Retinal pigment epithelial cell (primary cell): ENCODE results near the gene RGS5.

Experiments
- DNase-seq: peaks from one replicate; pipeline ENCODE4 v3.0.0-alpha.2; 2010; ENCODE audit warnings: low read depth
- H3K4me3 ChIP-seq: 2 replicates; pipeline ENCODE4 v1.5.1; 2011; ENCODE audit warnings: mild to moderate bottlenecking, low read length, control low read depth, moderate library complexity
- TF ChIP-seq, protein P1 (sequence below): conservative IDR thresholded peaks from 2 replicates; pipeline ENCODE4 v1.5.1; 2011; ENCODE audit warnings: low read depth, low read length, control low read depth, inconsistent platforms

The RGS5 gene

DNA sequence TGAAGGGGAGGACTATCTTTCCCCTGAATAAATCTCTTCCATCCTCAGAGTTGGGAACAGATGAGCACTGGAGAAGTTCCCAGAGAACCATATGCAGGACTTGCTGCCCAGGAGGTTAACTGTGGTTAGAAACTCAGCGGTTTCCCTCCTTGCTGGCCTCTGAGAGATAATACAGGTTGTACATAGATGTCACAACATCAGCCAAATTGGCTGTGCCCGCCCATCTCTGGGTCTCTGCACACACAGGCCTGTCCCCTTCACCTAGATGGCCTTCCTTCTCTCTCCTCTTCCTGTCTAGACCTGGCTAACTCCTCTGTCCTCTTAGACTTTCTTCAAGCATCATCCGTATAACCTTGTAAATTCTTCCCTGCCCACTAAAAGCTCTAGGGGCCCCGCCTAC lies 5.7 kb downstream of the RGS5 start:
- H3K4me3 ChIP-seq, result no peak overlapping the region
- TF ChIP-seq, protein P1, sequence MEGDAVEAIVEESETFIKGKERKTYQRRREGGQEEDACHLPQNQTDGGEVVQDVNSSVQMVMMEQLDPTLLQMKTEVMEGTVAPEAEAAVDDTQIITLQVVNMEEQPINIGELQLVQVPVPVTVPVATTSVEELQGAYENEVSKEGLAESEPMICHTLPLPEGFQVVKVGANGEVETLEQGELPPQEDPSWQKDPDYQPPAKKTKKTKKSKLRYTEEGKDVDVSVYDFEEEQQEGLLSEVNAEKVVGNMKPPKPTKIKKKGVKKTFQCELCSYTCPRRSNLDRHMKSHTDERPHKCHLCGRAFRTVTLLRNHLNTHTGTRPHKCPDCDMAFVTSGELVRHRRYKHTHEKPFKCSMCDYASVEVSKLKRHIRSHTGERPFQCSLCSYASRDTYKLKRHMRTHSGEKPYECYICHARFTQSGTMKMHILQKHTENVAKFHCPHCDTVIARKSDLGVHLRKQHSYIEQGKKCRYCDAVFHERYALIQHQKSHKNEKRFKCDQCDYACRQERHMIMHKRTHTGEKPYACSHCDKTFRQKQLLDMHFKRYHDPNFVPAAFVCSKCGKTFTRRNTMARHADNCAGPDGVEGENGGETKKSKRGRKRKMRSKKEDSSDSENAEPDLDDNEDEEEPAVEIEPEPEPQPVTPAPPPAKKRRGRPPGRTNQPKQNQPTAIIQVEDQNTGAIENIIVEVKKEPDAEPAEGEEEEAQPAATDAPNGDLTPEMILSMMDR, result no peak
- no peak for DNase-seq

DNA sequence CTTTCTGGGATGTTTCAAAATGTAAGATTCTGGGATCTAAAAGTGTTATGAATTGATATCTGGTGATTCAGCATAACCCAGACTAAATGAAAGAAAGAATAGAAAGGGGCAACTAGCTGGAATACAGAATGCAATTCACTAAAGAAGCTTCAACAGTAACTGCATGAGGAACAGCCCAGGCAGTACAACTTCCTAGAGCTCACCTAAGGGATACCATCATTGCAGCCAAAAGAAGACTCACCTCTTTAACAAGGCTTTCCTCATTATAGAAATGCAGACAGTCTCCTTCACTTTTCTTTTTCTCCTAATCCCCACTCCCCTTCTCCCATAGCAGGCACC lies 6.3 kb downstream of the RGS5 start:
- no peak for DNase-seq
- no peak overlapping the region for H3K4me3 ChIP-seq
- TF ChIP-seq, protein P1, result no peak

DNA sequence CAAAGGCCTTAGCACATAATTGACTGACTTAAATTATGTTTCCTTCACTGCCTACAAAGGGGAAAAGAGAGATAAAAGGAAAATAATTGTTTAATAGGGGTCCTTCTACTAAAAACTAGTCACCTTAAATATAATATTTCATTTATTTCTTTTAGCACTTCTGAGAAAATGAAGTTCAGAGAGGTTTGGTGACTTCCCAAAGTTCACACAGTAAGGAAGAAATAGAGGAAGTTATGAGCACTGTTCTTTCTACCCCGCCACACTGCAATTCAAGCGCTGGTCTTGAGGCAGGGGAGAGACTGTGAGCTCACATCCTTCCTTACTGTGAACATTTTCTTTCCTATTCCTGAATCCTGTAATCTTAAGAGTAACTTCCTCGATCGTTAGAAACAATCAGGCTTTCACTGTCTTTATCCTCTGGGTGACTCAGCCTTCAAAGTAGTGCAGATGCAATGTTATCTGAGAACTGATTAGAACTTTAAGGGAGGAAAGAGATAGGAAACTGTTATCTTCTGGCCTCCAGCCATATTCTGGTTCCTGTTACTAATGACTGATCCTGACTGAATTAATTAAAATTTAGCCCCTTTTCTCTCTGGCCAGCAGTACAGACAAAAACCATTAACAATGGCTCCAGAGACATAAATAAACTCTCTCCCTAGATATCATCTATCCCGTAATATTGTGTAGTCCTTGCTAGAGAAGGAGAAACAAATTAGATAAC lies 6.8 kb downstream of the RGS5 start:
- TF ChIP-seq, protein P1, result no peak
- no peak for DNase-seq
- H3K4me3 ChIP-seq, result no peak overlapping the region

DNA sequence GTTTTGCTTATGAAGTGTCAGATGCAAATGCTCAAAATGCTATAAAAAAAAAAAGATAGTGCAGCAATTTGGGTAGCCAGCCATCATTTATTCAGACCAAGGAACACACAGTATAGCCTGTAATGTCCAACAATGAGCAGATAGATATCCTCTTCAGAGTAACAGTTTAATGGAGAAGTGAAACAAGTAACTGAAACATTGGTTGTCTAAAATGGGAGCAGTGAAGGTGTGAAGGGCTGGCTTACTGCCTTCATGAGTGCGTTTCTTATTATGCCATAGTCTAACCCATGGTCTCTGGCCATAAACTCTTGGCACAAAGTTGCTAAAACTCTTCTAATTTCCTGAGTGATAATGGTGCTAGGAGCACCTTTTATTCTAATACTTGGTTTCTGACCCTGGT lies 11.4 kb downstream of the RGS5 start:
- no peak overlapping the region for H3K4me3 ChIP-seq
- TF ChIP-seq, protein P1, result no peak
- no peak for DNase-seq

DNA sequence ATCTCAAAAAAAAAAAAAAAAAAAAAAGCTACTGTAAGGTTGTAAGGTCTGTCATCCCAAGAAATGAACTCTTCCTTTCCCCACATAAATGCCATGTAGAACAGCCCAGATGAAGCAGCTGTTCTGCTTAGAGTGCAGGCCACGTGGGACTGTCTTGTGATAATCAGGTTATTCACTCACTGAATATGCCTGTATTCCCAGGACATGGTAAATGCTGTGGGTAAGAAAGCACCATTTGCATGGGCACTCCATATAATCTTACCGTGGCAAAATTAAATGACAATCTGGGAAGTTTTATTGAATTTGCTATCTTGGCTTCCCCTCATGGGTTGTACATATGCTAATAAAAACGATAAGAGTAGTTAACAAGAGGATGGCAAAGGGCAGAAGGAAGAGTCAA lies 13.8 kb downstream of the RGS5 start:
- no peak overlapping the region for H3K4me3 ChIP-seq
- TF ChIP-seq, protein P1, result no peak
- DNase-seq, result no peak

DNA sequence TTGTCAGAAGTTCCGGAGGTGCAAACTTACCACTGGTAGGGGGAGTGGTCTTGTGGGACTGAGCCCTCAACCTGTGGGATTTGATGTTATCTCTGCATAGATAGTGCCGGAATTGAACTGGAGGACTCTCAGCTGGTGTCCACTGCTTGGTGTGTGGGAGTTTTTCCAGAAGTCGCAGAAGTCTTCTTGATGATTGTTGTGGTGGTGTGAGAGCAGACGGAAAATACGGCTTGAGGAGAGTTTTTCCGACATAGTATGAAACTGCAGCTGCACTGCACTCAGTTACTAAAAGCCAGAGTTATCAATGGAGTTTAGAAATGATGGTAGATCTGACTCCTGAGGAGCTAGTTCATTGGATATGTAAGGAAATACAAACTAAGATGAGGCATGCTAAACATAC lies 14.9 kb downstream of the RGS5 start:
- no peak overlapping the region for H3K4me3 ChIP-seq
- no peak for DNase-seq
- TF ChIP-seq, protein P1, result no peak

DNA sequence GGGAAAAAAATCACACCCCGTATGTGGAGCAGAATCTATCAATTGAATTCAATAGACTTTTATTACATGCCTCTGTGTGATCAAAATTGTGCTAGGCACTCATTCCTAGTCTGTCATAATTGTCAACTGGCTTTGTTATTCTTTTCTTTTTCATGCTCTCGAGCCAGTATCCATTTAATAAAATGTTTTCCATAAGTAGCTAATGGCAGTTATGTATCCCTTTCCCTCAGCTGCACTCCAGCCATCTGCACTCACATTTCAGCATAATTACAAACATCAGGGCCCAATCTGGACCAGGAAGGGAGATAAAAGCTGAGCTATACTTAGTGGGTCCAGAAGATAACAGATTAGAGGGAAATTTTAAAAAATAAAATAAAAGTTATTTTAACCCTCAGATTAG lies 15.9 kb downstream of the RGS5 start:
- H3K4me3 ChIP-seq, result no peak overlapping the region
- TF ChIP-seq, protein P1, result no peak
- DNase-seq, result no peak
